HG03469 (cell line): Measurements from ENCODE around the gene LIMS2.

Experiments used
- ATAC-seq: cut with Tn5 transposase; IDR thresholded peaks from one replicate; pipeline ENCODE4 v1.9.1; 2021; ENCODE audit warnings: mild to moderate bottlenecking, moderate library complexity, moderate number of reproducible peaks; ENCODE audit not compliant: unreplicated experiment

Gene LIMS2

GRCh38 chr2:127623388-127624319 is 51.7 kb downstream of the LIMS2 start:
- no peak for ATAC-seq

- no peak for ATAC-seq
Measured at GRCh38 chr2:127622561-127623387, 52.6 kb downstream of the LIMS2 start.

GRCh38 chr2:127621981-127622431 is 53.3 kb downstream of the LIMS2 start:
- no peak for ATAC-seq

GRCh38 chr2:127620866-127621265 is 54.5 kb downstream of the LIMS2 start:
- no peak for ATAC-seq

- no peak for ATAC-seq
Measured at GRCh38 chr2:127619877-127620705, 55.2 kb downstream of the LIMS2 start.

GRCh38 chr2:127619203-127619590 is 56.1 kb downstream of the LIMS2 start:
- no peak for ATAC-seq

GRCh38 chr2:127618551-127619202 is 56.7 kb downstream of the LIMS2 start:
- no peak for ATAC-seq

- no peak for ATAC-seq
Measured at GRCh38 chr2:127615511-127616166, 59.7 kb downstream of the LIMS2 start.

GRCh38 chr2:127614731-127615130 is 60.6 kb downstream of the LIMS2 start:
- no peak for ATAC-seq

GRCh38 chr2:127614246-127614645 is 61.1 kb downstream of the LIMS2 start:
- no peak for ATAC-seq

GRCh38 chr2:127612111-127612822 is 63.1 kb downstream of the LIMS2 start:
- ATAC-seq: no peak

GRCh38 chr2:127611076-127611925 is 64.0 kb downstream of the LIMS2 start:
- no peak for ATAC-seq

- ATAC-seq: no peak
Measured at GRCh38 chr2:127610561-127610960, 64.8 kb downstream of the LIMS2 start.

GRCh38 chr2:127609818-127610217 is 65.5 kb downstream of the LIMS2 start:
- ATAC-seq: no peak

- no peak for ATAC-seq
Measured at GRCh38 chr2:127609031-127609751, 66.1 kb downstream of the LIMS2 start.

- no peak for ATAC-seq
Measured at GRCh38 chr2:127608061-127609030, 67.0 kb downstream of the LIMS2 start.
